HG02763 (cell line): ENCODE results near the gene PKD2L1.
"Not testable (repeated sequence)": the region's sequence is repeated elsewhere in the genome, so short reads cannot be mapped to it uniquely, and the experiment has no call there.

Source experiments
- ATAC-seq: cut with Tn5 transposase; IDR thresholded peaks from one replicate; pipeline ENCODE4 v1.9.1; 2021; ENCODE audit warnings: mild to moderate bottlenecking, moderate library complexity; ENCODE audit not compliant: unreplicated experiment

Gene PKD2L1

DNA sequence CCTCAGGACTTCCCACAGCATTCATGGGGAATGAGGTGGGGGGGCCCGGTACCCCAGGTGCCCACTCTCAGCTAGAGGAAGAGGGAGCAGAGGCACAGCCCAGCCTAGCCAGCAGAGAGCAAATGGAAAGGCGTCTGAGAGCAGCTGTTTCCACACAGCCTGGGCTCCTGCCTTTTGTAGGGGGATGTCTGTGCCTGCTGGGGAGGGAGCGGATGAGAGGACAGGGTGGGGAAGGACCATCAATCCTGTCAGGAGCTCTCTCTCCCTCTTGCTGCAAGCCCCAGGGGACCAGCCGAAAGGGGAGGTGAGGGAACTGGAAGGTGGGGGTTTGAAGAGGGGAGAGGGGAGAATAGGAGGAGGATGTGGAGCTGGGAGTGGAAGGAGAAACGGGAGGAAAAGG, at the start of gene PKD2L1:
Gene PKD2L1 (minus strand): TSS at position 150 of the 400 bp plus-strand sequence. CDS start 125 bp downstream, at position 25.
- ATAC-seq = no peak

DNA sequence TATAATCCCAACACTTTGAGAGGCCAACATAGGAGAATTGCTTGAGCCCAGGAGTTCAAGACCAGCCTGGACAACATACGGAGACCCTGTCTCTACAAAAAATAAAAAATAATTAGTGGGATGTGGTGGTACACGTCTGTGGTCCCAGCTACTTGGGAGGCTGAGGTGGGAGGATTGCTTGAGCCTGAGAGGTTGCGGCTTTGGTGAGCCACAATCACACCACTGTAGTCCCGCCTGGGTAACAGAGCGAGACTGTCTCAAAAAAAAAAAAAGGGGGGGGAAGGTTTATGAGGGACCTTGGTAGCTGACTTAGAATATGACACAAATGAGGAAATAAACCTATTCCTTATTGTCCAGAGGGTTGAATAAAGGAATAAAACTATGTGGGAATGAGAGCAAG, 47.8 kb upstream of the PKD2L1 start:
- ATAC-seq = no peak

DNA sequence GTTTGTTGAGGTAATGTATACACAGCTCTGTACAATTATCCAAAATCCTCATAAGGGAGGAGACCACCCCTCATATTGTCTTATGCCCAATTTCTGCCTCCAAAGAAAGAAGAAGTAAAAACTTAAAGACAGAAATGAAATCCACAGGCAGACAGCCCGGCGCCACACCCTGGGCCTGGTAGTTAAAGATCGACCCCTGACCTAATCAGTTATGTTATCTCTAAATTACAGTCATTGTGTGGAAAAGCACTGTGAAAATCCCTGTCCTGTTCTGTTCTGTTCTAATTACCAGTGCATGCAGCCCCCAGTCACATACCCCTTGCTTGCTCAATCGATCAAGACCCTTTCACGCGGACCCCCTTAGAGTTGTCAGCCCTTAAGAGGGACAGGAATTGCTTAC, 46.6 kb upstream of the PKD2L1 start:
- ATAC-seq = not testable (repeated sequence)

DNA sequence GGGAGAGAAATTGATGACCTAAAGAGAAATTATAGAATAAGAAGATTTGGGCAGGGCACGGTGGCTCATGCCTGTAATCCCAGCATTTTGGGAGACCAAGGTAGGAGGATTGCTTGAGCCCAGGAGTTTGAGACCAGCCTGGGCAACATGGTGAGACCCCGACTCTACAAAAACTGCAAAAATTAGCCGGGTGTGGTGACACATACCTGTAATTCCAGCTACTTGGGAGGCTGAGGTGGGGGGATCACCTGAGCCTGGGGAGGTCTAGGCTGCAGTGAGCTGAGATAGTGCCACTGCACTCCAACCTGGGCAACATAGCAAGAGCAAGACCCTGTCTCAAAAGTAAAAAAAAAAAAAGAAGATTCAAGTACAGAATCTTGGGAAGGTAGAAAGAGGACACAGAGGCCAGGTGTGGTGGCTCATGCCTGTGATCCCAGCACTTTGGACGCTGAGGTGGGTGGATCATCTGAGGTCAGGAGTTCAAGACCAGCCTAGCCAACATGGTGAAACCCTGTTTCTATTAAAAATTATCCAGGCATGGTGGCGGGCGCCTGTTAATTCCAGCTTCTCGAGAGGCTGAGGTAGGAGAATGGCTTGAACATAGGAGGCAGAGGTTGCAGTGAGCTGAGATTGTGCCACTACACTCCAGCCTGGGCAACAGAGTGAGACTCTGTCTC, 44.8 kb upstream of the PKD2L1 start:
- ATAC-seq = not testable (repeated sequence)

DNA sequence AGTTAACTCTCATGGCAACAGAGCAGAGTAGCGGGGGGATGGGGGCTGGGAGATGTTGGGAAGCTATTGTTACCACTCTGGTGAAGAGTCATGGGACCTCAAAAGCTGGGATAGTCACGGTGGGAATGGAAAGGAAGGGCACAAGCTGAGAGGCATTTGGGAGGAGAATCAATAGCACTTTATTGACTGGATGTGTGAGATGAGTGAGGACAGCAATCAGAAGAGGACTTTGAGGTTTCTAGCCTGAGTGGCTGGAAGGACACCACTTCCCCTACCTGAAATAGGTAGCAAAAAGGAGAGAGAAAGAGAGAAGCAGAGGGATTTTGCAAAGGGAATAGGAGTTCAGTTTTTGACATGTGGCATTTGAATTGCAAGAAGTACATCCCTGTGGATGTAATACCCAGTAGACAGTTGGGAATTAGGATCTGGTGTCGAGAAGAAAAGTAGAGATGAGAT, 44.2 kb upstream of the PKD2L1 start:
- no peak for ATAC-seq

DNA sequence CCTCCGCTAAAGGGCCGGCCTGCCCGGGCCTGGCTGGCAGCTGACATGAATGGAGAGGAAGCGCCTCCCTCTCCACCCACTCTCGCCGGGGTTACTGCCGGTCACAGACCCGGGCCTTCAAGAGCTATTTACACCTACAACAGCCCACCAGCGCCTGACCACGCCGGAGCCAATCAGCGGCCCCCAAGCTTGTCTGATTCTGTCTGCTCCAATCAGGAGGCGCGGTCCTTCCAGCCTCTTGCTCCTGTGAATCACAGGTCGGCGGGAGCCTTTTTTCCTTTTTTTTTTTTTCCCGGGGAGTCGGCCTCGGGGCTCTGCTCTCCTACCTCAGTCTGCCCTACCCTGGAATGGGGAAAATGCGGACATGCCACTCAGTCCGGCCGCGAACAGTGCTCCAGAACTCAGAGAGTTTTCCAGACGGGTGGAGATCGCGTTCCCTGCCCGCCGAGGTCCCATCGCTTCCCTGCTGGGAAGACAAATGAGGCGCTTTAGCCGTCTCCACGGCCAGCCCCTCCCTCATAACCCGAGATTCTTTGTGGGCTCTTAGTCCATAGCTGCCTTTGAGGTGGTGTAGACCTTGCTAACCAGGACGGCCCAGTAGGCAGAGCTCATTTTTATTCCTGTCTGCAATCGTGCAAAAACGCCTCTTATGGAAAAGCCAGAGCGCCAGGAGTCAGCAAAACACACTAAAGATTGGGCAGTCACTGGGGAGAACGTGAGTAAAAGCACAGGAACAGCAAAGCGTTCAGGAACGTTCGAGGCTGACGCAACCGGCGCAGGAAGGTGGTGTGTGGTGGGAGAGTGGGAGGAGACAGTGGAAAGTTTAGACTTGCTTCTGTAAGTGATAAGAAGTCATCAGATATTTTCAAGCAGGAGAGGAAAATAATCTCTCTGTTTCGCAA, 43.5 kb upstream of the PKD2L1 start:
- peak; percentile 94 for ATAC-seq

DNA sequence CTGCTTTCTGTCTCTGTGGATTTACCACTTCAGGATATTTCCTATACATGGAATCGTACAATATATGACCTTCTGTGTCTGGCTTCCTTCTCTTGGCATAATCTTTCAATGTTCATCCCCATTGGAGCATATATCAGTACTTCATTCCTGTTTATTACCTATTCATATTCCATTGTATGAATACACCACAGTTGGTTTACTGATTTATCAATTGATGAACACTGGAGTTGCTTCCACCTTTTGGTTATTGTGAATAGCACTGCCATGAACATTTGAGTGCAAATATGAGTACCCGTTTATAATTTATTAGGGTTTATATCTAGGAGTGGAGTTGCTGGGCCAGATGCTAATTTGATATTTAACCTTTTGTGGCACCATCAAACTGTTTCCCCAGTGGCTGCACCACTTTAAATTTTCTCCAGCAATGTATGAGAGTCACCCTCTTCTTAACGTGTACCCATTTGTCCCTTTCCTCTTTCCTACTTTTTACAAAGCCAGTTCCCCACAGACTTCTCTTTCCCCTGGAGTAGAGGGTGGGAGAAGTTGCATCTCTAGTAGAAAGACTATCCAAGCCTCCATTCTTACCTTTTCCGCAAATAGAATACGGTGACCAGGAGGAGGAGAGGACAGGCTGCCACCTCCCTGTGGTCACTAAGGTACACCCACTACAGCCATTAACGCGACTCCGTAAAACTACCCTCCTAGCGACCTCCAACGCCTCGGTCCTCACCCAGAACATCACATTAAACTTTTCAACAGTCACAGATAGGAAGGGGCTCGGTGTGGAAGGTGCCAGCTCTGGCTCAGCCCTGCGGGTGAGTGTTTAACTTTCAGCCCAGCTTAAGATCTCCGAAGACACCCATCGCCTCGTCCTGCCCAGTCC, 42.6 kb upstream of the PKD2L1 start:
- no peak for ATAC-seq

DNA sequence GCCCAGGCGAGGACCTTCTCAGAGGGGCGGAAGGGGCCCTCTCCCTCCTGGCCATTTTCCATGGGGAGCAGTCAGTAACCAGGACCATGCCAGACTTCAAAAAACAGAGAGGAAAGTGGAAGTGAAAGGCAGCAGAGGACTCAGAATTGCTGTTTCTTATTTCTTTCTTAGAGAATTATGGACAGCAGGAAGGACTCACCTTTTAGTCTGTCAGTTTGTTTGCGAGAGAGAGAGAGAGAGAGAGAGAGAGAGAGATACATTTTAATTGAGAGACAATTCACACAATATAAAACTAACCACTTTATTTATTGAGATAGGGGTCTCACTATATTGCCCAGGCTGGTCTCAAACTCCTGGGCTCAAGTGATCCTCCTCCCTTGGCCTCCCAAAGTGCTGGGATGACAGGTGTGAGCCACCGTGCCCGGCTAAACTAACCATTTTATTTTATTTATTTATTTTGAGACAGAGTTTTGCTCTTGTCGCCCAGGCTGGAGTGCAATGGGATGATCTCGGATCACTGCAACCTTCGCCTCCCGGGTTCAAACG, 41.5 kb upstream of the PKD2L1 start:
- no peak for ATAC-seq

DNA sequence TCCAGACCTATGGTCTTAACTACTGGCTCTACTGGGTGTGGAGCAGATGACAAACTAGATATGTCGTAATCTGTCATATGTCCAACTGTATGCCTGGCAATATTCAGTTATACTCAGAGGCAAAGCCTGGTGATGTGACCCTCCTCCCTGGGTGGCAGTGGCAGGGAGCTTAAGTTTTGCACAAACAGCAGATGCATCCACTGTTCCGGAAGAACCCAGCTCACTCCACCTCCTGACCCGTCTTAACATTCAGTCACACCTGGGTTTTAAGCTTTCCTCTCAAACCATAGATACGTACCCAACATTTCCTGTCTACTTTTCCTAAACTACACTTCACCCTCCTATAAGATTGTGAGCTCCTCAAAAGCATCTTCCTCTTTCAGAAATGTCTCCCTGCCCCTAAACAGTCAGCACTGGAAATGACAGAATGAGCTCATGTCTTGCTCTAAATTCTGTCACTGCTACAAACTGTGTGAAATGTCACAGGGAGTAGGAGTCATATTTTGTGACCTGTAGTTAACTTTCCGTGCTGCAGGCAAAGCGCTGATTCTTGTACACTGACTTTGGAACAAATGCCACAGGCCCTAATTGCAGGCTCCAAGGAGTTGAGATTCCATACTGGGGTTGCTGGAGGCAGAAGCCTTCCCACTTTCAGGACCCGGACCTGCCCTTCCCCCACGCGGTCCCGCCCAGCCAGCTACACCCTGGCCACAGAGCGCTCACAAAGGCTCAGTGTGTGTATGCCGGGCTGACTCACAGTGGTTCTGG, 40.9 kb upstream of the PKD2L1 start:
- no peak for ATAC-seq

DNA sequence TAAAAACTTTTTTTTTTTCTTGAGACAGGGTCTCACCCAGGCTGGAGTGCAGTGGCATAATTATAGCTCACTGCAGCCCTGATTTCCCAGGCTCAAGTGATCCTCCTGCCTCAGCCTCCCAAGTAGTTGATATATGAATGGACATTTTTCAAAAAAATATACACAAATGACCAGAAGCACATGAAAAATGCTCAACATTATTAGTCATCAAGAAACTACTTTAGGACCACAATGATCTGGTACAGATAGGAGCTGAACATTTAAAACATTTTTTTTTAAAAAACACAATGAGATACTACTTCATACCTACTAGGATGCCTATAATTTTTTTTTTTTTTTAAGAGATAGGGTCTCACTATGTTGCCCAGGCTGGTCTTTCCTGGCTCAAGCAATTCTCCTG, 38.7 kb upstream of the PKD2L1 start:
- ATAC-seq = no peak

DNA sequence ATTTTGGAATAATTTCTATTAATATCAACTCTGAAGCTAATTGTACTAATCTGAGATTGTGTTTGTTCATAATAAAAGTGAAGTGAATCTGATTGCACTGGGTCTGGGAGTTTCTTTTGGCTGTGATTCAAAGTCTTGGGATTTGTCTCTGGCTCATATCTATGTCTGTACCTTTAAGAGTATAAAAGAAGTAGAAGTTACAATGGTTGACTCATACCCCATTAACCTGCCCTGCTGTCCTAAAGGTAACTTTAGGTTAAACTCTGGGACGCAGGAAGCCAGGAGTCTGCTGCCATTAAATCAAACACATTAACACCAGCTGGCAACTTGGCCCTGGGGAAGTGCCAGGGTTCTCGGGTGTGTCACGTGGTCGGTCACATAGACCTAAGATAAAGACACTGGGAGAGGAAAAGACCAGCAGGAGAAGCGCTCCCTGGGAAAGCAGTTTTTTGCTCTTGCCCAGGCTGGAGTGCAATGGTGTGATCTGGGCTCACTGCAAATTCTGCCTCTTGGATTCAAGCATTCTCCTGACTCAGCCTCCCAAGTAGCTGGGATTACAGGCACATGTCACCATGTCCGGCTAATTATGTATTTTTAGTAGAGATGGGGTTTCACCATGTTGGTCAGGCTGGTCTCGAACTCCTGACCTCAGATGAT, 34.8 kb upstream of the PKD2L1 start:
- ATAC-seq = no peak

DNA sequence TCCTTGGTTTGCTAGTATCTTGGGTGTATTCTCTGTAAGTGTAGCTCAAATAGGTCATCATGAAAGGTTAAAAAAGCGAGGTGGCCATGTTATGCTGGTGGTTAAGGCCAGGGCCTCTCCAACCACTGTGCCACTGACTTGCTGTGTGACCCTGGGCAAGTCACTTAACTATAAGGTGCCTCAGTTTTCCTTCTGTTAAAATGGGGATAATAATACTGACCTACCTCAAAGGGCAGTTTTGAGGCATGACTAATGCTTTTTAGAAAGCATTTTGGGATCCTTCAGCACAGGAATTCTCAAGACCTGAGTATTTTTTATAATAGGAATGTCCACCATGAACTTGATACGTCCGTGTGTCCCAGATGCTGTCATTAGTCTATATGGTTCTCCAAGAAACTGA, 34.1 kb upstream of the PKD2L1 start:
- no peak for ATAC-seq

DNA sequence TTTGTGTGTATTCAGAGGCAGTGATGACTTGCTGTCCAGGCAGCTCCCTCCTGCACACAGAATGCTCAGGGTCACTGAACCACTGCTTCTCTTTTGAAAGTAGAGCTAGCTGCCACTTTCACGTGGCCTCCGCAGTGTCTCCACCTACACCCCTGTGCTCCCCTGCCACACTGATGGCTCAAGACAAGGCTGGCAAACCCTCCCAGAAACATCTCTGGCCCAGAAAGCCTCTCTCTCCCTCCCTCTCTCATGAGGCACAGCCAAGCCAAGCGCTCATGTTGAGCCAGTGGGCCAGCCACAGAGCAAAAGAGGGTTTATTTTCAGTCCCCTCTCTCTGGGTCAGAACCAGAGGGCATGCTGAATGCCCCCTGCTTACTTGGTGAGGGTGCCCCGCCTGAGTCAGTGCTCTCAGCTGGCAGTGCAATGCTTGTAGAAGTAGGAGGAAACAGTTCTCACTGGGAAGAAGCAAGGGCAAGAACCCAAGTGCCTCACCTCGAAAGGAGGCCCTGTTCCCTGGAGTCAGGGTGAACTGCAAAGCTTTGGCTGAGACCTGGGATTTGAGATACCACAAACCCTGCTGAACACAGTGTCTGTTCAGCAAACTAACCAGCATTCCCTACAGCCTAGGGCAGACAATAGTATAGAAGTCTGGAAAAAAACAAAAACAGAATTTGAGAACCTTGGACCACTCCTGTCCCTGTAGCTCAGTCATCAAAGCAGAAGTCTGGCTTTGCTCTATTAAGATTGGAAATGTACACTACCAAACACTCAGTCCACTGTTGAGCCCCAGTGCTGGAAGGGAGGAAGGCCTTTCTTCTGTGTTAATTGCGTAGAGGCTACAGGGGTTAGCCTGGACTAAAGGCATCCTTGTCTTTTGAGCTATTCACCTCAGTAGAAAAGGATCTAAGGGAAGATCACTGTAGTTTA, 32.8 kb upstream of the PKD2L1 start:
- ATAC-seq = no peak

DNA sequence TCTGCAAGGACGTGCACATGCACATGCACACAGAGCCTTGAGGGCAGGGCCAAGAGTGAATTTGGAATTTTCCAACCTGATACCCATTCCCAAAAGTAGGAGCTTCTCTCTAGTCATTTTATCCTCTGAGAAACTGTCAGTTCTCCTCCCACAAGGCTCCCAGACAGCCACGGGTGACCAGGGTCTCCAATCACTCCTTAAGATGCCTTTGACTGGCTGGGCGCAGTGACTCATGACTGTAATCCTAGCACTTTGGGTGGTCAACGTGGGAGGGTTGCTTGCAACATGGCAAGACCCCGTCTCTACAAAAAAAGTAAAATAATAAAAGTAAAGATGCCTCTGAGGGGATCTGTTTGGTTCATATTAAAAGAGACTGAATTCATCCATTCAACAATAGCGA, 30.2 kb upstream of the PKD2L1 start:
- no peak for ATAC-seq

DNA sequence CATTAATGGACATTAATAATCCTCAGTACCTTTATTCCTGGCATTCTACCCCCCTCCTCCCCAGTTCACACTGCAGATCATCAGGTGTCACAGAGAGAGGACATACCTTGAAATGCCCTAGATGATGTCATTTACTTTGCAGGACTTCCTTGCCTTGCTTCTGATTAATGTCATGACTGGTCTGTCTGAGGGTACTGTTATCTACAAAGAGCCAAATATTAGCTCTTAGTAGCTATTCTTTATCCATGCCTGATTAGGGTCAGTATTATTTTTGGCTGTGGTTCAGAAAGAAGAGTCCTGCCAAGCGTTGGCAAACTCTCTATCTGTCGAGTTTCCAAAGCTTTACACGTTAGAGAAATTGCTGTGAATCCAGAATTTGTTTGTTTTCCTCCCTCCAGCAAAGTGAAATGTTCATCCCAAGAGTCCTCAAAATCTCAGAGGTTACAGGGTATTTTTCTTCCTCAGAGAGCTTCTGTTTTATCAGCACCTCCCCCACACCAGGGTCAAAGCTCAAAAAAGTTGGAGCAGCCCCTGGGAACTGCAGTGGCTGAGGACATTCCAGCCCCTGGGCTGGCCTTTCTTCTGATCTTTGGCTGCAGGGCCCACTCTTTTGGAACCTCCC, 29.6 kb upstream of the PKD2L1 start:
- ATAC-seq = no peak

DNA sequence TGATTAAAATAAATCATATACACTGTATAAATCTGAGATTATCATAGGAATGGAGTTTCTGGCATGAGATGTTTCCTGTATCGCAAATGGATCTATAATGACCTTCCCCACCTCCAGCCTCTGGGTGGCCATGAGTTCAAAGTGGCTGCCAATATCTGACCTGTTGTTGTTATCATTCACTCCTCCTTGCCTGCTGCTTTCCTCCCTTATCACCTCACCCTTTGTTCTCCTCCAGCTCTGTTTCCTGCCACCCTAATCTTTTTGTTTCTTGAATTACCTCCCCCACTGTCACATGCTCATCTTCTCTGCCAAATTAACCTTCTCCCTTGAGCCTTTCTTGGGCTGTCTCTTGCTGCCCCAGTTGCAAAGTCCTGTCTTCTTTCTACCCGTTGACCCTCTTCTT, 29.0 kb upstream of the PKD2L1 start:
- ATAC-seq = no peak

DNA sequence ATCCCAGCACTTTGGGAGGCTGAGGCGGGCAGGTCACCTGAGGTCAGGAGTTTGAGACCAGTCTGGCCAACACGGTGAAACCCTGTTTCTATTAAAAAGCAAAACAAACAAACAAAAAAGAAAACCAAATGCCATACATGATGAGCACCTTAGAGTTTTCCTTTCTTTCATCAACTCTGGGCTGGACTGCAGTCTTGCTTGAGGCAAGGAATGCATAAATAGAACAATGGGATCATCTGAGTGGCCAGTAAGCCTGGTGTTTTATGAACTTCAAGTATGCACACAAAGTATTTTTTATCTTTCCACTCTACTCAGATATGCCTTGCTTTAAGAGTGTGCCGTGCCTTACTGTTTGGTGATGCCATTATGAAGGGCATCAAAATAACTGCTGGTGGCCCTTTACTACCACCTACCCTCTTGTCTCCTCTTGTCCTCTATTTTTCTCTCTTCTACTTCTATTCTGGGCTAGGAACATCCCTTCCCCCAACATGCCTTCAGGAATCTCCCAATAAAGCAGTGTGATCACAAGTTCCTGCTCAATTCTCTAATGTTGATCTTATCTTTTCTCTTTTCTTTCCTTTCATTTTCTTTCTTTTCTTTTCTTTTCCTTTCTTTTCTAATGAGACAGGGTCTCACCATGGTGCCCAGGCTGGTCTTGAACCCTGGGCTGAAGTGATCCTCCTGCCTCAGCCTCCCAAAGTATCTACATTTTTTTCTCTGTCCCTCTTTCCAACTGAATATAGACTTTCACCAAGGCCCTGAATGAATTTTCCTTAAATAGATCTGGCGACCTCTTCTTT, 27.2 kb upstream of the PKD2L1 start:
- no peak for ATAC-seq
